ENCODE measurements around the gene B9D1. TPM values are rescaled to one million over a fixed set of nuclear protein-coding genes. Genes with fewer than 3 reads are reported as not detected.

Gene B9D1
- total RNA-seq (2022; extraction: Qiagen RNA extraction; ENCODE audit: low read depth) = 42.5 to 47.4 TPM (median 43.4 TPM) in 5 replicates

GRCh38 chr17:19362277-19363113 lies at the start of gene B9D1:
TSS of gene B9D1 (minus strand) at chr17:19362723. CDS start at chr17:19362569, 154 bp downstream.

DNA sequence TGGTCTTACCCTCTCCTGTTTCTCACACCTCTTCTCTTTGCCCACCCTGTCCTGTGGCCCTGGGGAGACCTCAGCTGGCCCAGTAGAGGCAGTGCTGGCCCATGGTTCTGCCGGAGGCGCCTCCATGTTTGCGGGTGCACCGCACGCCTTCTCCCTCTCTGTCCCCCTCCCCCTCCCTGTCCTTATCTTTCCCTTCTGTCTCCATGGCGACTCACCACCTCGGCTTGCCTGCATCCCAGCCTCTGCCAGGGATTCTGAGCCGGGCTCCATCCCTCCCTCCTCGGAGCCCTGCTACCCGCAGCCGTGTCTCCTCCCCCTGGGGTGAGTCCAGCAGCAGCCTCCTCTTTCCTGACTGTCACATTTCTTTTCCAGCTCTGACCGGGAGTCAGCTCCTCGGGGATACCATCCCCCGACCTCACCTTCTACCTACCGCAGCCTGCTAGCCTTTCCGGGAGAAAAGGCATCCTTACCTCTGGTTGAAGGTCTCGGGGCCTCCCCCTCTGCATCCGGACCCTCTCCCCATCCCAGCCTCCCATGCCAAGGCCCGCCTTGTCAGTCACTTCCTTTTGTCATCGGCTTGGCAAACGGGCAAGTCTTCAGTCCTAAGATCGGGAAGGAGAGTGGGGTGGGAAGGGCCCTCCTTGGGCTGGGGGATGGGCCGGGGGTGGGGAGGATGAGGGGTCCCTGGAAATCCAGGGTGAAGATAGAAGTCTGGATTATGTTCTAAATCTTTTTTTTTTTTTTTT lies 48.5 kb upstream of the B9D1 start, which contains the start of gene RNF112:
RNF112 (plus strand) TSS at position 358 of the 746 bp plus-strand sequence; CDS start at position 535, 177 bp downstream.

DNA sequence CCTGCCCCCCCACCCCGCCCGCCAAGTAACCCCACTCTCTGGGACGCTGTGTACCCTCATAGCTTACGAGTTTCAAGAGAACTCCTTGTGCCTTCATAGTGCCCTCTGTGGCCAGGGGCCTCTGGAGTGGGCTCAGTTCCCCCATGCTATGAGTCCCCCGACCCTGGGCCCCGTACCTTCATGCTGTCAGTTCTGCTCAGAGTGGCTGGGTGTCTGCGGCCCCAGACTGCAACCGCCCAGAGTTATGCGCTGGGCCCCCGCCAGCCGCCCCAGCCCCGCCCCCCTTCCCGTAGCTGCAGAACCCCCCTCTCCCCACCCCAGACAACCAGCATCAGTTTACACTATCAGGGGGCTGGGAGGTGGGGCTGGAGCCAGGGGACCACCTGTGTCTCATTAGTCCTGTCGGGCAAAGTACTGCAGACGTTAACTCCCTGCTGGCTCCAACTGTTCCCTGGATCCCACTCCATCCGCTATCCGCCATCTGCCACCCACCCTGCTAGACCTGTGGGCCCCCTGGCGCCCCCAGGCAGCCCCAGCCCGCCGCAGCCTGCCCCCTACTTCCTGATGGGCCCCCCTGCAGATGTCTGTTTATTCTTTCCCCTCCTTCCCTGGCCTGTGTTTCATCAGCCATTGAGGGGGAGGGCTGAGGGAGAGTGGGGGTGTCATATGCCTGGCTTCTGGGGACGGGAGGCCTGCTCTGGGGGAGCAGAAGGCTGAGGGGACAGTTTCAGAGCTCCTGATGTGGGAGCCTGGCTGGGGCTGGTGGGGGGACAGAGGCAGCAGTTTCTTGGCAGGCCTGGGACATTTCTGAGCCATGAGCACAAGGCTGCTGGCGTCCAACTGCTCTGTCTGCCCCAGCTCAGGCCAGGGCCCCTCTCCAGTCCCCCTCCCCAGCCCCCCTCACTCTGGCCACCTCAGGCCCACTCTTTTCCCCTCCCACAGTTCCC lies 24.7 kb upstream of the B9D1 start, which contains the start of gene MFAP4:
MFAP4 (minus strand) TSS at position 217 of the 947 bp plus-strand sequence; CDS start at position 182, 35 bp downstream.

DNA sequence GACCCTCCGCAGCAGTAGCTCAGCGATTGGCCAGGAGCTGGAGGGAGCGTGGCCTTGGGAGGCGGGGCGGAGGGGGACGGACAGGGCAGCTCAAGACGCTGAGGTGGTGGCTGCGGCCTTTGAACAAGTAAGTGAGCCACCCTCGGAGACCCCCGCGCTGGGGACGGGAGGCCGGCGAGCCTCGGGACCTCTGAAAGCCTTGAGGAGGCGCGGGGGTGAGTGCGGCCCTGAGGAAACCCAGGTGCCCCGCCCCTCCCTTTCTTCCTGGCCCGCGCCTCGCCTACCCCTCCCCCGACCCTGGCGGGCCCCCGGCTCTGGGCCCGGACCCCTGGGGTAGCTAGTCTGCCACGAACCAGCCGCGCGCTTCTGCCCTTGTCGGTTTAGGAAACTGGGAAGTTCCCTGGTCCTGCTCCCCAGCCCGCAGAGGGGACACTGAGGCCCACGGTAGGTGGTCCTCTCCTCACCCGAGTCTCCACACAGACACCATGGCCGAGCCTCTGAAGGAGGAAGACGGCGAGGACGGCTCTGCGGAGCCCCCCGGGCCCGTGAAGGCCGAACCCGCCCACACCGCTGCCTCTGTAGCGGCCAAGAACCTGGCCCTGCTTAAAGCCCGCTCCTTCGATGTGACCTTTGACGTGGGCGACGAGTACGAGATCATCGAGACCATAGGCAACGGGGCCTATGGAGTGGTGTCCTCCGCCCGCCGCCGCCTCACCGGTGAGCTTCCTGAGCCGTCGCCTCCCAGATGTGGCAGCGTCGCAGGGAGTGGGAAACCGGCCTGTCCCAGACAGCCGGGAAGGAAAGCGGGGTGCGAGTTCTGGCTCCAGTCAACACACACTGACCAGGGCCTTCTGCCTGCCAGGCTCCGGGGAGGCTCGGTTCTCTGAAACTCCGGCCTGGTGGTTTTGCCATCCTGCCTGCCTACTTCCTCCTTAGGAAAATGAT lies 16.2 kb upstream of the B9D1 start, which contains the start of gene MAPK7:
MAPK7 (plus strand) TSS at position 83 of the 945 bp plus-strand sequence; CDS start at position 486, 403 bp downstream.

Other genes starting within 250 kb of the B9D1 start
- gene GRAPL, start 235.1 kb downstream of the B9D1 start, total RNA-seq (2022; extraction: Qiagen RNA extraction; ENCODE audit: low read depth) = 0.12 TPM in 1 of 5 replicates, not detected in the others
- 40.6 to 72.0 TPM (median 61.5 TPM) in 5 replicates for gene EPN2, start 125.4 kb downstream of the B9D1 start, total RNA-seq (2022; extraction: Qiagen RNA extraction; ENCODE audit: low read depth)
- gene MAPK7, start 15.8 kb upstream of the B9D1 start, total RNA-seq (2022; extraction: Qiagen RNA extraction; ENCODE audit: low read depth) = 19.8 to 27.0 TPM (median 23.5 TPM) in 5 replicates
- 0.20 TPM in 1 of 5 replicates, not detected in the others for gene MFAP4, start 24.5 kb upstream of the B9D1 start, total RNA-seq (2022; extraction: Qiagen RNA extraction; ENCODE audit: low read depth)
- gene RNF112, start 48.5 kb upstream of the B9D1 start, total RNA-seq (2022; extraction: Qiagen RNA extraction; ENCODE audit: low read depth) = 0.21 to 0.92 TPM (median 0.52 TPM) in 5 replicates
- 21.7 to 27.1 TPM (median 26.0 TPM) in 5 replicates for gene SLC47A1, start 171.1 kb upstream of the B9D1 start, total RNA-seq (2022; extraction: Qiagen RNA extraction; ENCODE audit: low read depth)